T-helper 1 cell treated with Interleukin-12 subunit alpha and Interleukin-12 subunit beta and Interleukin-4 antibody, amounts not matched to agents 30 ng/mL and 1 ng/mL, for 36 hours (primary cell): ENCODE results near the gene SH3BGRL3. TPM values are rescaled to one million over a fixed set of nuclear protein-coding genes. Genes with fewer than 3 reads are reported as not detected.
"Not testable (repeated sequence)": the region's sequence is repeated elsewhere in the genome, so short reads cannot be mapped to it uniquely, and the experiment has no call there.

ENCODE experiments used
- intact Hi-C: fragments of 100-400 bp; cut with micrococcal nuclease; formaldehyde crosslinking; loops from one replicate; pipeline ENCODE4 v1.15.1; 2024
- total RNA-seq: library from RNA; stranded (reverse); gene quantifications from 2 replicates; pipeline ENCODE4 v1.2.3, GENCODE V29; 2022

Gene SH3BGRL3
- total RNA-seq, 1 donor from 2014 or later = 739 TPM

DNA sequence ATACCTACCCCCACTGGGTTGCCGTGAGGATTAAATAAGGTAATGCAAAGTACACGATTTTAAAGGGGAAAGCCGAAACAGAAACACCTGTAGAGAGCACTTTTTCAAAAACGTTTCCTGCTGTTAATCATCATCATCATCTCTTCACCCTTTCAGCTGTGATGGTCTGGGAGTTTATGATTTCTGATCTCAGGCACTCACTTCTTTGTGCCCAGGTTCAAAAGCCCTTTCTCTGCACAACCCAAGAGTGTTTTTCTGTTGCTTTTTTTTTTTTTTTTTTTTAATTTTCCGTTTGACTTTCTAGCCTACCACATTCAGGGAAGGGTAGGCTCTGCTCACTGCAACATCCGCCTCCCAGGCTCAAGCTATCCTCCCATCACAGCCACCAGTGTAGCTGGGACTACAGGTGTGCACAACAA is 27.5 kb downstream of the SH3BGRL3 start:
- intact Hi-C loops = loop anchor here (1.0 to 5.0 kb wide), 4 partner anchors 10 to 390 kb away; partner anchors contain the start of genes ARID1A and CD52

DNA sequence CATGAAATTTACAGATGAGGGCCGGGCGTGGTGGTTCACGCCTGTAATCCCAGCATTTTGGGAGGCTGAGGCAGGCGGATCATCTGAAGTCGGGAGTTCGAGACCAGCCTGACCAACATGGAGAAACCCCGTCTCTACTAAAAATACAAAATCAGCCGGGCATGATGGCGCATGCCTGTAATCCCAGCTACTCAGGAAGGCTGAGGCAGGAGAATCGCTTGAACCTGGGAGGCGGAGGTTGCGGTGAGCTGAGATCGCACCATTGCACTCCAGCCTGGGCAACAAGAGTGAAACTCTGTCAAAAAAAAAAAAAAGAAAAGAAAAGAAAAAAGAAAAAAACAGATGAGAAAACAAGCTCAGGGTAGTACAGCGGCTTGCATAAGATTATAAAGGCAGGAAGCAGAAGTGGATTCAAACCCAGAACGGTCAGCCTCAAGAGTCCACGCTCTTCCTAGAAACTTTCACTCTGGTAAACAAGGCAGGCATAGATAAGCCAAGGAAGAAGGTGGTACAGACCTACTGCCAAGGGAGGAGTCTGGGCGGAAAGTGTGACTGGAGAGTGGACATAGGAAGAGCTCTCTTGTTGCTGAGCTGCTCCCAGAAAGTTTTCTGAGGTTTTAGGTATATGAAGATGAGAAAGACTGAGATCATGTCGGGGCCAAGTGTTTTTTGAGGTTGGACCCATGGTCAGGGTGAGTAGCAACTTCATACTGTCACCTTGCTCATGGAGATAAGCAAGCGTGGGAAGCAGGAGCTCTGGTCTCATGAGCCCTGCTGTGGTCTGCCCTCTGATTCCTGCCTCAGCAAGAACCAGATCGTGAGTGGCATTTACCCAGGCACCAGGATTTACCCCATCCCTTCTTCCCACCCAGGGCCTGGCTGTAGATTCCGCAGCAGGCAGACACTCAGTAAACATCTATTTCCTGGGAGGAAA is 28.3 kb downstream of the SH3BGRL3 start:
- intact Hi-C loops = loop anchor here (1.0 to 5.0 kb wide), 4 partner anchors 9 to 389 kb away; partner anchors contain the start of genes ARID1A and CD52

DNA sequence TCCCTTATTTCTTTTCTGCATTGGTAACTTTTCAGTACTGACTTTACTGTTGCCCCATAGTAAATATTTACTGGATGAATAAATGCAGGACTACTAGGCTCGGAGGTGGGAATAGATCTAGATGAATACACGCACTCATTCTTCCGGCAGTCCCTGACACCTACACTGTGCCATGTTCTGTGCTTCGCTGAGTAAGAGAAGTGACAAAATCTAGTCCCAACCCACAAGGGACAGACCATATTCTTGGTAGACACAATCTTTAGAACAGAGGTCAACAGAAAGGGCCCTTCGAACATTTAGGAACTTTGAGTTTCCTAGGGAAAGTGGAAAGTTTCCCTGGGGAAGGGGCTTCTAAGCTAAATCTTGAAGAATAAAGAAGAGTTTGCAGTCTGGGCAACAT is 34.6 kb downstream of the SH3BGRL3 start:
- intact Hi-C loops = no loop called here

DNA sequence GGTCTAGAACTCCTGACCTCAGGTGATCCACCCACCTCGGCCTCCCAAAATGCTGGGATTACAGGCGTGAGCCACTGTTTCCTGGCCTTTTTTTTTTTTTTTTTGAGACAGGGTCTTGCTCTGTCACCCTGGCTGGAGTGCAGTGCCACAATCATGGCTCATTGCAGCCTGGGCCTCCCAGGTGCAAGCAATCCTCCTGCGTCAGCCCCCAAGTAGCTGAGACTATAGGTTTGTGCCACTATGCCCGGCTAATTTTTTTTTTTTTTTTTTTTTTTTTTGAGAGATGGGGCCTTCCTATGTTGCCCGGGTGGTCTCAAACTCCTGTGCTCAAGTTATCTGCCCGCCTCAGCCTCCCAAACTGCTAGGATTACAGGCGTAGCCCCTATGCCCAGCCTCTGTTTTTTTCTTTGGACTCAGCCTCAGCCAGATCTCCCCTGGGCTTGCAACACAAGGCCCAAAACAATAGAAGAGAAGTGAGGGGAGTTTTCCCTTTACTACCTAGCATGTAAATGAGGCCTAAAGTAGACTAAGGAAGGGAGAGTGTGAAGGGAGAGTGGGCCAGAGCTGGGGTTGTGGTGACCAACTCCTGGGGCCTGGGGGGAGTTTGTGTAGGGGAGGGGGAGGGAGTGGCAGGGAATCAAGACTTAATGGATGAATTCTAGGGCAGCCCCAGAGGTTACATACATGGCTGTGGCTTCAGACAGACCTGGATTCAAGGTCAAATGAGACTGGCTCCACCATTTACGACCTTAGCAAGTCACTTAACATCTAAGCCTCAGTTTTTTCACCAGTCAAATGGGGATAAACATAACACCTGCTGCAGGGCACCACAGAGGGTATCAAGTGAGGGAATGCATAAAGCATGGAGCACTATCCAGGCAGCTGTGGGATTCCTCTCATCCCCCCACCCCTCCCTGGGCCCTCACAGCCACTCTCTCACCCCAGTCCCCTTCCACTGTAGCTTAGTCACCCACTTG is 36.3 kb downstream of the SH3BGRL3 start:
- intact Hi-C loops = loop anchor here (5.0 kb wide), 1 partner anchor 471 kb away; the partner anchor contains the start of gene PIGV

DNA sequence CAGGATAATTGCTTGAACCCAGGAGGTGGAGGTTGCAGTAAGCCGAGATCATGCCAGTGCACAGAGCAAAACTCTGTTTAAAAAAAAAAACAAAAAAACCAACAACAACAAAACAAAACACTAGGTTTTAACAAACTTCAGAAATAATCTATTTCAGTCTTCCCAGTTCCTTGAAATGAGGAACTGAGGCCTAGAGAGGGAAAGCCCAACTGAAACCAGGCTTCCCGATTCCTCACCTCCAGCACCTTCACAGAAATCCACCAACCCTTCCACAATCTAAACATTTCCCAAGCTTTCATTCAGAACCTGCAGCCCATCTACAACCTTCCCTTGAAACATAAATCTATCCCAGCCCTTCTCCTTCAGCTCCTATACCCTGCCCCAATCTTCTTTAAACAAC is 37.3 kb downstream of the SH3BGRL3 start:
- intact Hi-C loops = loop anchor here (1.0 to 5.0 kb wide), 3 partner anchors 10 to 470 kb away; partner anchors contain the start of gene PIGV

DNA sequence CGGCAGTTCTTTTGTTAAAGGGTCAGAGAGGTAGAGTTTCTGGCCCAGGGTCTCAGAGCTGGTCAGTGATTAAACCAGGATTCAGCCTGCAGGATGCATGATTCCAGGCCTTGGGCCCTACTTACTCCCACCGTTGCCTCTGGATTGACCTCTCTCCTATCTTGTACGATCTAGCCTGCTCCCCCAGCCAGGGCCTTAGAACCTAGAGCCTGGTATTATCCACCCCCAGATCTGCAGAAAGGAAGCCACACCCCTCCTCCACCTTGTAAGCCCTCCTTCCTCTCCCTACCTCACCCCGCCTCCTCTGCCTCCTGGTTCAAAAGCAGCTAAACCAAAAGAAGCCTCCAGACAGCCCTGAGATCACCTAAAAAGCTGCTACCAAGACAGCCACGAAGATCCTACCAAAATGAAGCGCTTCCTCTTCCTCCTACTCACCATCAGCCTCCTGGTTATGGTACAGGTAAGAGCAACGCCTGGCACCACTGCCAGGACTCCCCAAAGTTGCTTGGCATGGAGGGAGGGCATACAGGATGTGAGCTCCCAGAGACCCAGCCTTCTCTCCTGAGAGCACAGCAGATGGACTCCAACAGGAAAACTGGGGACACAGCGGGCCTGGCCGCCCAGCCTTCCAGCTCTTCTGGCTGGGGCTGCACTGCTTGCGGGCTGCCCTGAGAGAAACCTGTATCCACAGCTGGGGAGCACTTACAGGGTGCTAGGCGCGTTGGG is 37.9 kb downstream of the SH3BGRL3 start, which contains the start of gene CD52:
TSS of gene CD52 (plus strand) at position 347 of the 726 bp plus-strand sequence. CDS start at position 407, 60 bp downstream.
- intact Hi-C loops = loop anchor here (1.0 to 5.0 kb wide), 3 partner anchors 10 to 470 kb away; partner anchors contain the start of gene PIGV

DNA sequence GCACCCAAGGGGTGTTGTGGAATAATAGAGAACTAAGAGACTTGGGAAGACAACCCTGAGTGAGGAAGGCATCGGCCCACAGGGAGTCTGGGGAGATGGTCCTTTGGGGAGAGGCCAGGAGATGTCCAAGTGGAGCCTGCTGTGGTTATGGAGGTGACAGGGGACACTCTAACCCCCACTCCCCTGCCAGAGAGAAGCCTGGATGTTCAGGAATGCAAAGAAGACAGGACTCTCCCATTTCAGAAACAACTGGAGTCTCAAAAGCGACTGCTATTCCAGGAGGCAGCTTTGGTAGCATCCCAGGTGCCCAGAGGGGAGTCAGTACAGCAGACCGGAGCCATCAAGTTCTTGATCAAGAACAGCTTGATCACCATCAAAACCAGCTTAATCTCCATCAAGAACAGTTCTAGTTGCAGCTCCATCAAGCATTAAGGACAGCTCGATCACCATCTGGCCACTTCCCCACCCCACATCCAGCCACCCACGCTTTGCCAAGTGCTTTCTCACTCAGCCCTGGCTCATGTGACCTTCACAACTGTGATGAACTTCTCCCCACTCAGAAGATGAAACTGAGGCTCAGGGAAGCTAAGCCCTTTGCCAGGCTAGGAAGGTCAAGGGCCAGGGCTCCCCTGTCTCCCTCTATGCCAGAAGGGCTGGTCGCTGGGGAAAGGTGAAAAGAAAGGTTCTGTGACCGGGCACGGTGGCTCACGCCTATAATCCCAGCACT is 38.6 kb downstream of the SH3BGRL3 start:
- intact Hi-C loops = loop anchor here (5.0 kb wide), 1 partner anchor 469 kb away; the partner anchor contains the start of gene PIGV

DNA sequence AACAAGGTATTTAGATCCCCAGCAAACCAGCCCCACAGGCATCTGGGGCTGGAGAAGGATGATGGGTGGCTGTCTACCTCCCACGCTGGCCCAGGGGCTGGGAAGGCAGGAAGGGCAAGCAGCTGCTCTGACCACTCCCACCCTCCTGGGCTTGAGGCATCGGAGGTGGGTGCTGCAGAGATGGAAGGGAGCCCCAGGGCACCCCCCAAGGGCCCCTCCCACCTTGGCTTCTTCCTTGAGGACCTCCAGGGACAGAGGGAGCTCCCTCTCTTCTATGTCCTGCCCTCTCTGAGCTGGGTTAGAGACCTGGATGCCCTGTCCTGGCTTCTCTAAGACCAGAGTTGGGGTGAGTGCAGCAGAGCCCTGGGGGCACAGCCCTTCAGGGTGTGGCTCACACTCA is 41.0 kb downstream of the SH3BGRL3 start:
- intact Hi-C loops = loop anchor here (1.0 to 2.0 kb wide), 9 partner anchors 15 to 210 kb away; partner anchors contain the start of genes CEP85, PDIK1L and ZNF593

DNA sequence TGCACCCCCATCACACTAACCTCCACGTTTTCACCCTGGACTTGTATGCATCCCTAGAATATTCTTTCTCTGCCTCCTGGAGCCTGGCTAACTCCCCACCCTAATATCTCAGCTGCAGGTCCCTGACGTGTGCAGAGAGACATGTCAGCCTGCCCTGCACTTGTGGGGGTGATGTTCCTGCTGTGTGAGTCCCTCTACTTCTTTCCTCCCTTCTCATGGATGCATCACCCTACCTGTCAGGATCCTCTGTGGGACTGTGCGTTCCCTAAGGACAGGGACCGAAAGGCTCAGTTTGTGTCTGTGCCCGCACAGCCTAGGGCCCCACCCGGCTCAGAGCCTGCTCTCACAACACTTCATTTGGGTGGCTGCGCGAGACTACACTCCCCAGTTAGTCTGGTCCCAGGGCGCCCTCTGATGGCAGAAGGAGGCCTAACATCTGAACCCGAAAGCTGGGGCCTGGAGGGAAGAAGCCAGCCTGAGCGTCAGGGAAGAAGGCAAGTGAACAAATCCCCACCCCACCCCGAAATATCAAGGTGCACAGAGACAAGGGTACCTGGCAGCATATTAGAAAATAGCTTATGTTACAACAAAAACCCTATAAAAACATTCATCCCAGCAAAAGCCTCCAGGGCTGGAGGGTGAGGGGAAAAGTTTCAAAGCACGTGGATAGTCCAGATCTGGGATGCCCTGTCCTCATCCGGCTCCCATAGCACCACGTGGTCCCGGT is 41.6 kb downstream of the SH3BGRL3 start:
- intact Hi-C loops = loop anchor here (1.0 to 2.0 kb wide), 9 partner anchors 15 to 211 kb away; partner anchors contain the start of genes CEP85, PDIK1L and ZNF593

DNA sequence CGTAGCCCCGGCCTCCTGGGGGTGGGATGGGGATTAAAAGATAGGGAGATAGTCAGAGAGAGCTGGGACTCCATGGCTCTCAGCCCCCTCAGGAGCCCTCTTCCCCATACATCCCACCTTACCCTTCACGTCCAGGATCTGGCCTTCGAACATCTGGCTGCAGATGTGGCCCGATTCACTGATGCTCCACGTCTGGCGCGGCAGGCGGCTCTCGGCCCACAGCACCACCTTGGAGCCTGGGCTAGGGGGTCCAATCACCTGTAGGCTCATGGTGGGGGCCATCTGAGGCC is 42.1 kb downstream of the SH3BGRL3 start:
- intact Hi-C loops = no loop called here

DNA sequence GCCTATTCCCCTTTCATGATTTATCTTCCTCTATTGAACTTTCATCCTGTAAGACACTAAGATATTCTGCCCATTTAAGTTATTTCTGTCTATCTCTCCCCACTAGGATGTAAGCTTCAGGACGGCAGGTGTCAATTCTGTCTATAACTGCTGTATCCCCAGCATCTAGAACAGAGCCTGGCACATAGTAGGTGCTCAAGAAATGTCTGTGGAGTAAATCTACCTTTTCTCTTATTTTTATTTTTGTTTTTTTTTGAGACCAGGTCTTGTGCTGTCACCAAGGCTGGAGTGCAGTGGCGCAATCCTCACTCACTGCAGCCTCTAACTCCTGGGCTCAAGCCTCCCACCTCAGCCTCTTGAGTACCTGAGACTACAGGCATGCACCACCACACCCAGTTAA is 43.5 kb downstream of the SH3BGRL3 start:
- intact Hi-C loops = no loop called here

DNA sequence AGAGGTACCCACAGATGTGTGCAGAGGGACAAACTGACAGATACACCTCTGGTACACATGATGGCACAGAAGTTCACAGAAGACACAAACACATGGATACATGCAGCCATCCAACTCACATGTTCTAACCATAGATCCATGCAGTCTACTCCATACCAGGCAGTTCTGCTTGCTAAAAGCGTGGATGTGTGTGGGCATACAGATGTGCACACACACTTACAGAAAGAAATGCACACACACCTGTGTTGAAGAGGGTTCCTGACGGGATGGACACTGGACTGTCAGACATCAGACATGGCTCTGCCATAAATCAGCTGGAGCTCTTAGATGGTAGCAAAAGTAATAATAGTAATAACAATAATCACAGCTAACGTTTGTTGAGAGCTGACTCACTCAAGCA is 44.7 kb downstream of the SH3BGRL3 start:
- intact Hi-C loops = no loop called here

DNA sequence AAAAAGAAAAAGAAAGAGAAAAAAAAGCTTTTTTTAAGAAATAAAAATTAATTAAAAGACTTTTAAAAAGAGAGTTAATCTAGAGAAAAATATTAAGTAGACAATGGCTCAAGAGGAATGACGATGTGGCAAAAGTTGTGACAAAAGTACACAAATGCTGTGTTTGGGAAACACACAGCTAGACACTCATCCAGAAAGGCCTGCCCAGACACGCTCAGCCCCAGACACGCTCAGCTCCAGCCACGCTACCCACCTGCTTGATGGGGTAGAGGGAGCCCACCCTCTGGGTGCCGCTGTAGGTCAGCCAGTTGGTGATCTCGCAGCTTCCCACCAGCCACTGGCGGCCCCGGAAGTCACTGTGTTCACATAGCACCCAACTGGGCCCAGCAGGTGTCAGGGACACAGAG is 48.1 kb downstream of the SH3BGRL3 start:
- intact Hi-C loops = no loop called here

DNA sequence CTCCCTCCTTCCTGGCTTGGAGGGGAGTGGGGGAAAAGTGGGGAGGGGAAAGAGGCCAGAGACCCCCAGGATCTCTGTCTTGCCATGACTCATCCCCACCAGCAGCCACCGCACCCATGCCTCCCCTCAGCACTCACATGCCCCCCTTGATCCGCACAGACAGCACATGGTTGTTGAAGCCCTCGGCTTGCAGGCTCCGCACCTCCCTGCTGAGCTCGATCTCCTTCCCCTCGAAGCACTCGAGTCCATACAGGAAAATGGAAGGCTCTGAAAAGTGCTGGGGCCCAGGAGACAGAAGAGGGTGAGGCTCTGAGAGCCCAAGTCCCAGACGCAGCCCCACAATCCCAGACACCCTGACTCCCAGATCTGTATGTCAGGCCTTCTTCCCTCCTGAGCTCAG is 48.7 kb downstream of the SH3BGRL3 start:
- intact Hi-C loops = no loop called here

DNA sequence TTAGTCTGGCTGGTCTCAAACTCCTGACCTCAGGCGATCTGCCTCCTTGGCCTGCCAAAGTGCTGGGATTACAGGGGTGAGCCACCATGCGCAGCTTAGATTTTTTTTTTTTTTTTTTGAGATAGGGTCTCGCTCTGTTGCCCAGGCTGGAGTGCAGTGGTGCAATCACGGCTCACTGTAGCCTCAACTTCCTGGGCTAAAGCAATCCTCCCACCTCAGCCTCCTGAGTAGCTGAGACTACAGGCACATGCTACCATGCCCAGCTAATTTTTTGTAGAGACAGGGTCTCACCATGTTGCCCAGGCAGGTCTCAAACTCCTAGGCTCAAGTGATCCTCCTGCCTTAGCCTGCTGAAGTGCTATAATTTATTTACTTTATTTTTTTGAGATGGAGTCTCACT is 49.5 kb downstream of the SH3BGRL3 start:
- intact Hi-C loops = not testable (repeated sequence)

DNA sequence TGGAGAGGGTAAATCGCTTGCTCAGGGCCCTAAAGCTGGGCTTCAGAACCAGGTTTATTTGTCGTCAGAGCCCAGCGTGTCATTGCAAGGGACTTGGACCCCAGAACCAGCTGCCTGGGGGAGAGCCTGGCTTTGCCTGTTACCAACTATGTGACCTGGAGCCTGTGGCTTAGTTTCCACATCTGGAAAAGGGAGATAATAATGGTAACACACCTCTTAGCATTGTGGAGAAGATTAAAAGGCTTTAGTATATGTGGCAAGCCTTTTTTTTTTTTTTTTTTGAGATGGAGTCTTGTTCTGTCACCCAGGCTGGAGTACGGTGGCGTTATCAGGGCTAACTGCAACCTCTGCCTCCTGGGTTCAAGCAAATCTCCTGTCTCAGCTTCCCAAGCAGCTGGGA is 50.4 kb downstream of the SH3BGRL3 start:
- intact Hi-C loops = no loop called here
